ENCODE results near the gene GTF3C6. TPM values are rescaled to one million over a fixed set of nuclear protein-coding genes. Genes with fewer than 3 reads are reported as not detected.
"Not testable (repeated sequence)": the region's sequence is repeated elsewhere in the genome, so short reads cannot be mapped to it uniquely, and the experiment has no call there.

The GTF3C6 gene
- total RNA-seq, 1 donor from 2014 or later = 110 TPM

- ATAC-seq (ENCODE audit: poor library complexity) (no peak), DNase-seq (no peak)
- intact Hi-C loops (cut with DNase I) = no loop called here
These were observed 7.2 kb downstream of the GTF3C6 start for GRCh38 chr6:110965629-110966229.

- DNase-seq; ATAC-seq (ENCODE audit: poor library complexity); intact Hi-C loops (cut with DNase I): not testable (repeated sequence)
These were observed 10.2 kb downstream of the GTF3C6 start for GRCh38 chr6:110968661-110969060.

- intact Hi-C loops (cut with DNase I) = no loop called here
- ATAC-seq (ENCODE audit: poor library complexity) (peak; percentile 45), DNase-seq (no peak)
These were observed 13.0 kb downstream of the GTF3C6 start for GRCh38 chr6:110971468-110971867.

GRCh38 chr6:110976575-110976974, 18.1 kb downstream of the GTF3C6 start:
- no peak for ATAC-seq (ENCODE audit: poor library complexity)
- intact Hi-C loops (cut with DNase I) = no loop called here
- DNase-seq = no peak

- DNase-seq (no peak), ATAC-seq (ENCODE audit: poor library complexity) (no peak)
- intact Hi-C loops (cut with DNase I) = no loop called here
These were observed 21.1 kb downstream of the GTF3C6 start for GRCh38 chr6:110979565-110980101.

- ATAC-seq (ENCODE audit: poor library complexity) (no peak), DNase-seq (no peak)
- intact Hi-C loops (cut with DNase I) = no loop called here
These were observed 21.7 kb downstream of the GTF3C6 start for GRCh38 chr6:110980227-110980626.

- ATAC-seq (ENCODE audit: poor library complexity) = no peak
- intact Hi-C loops (cut with DNase I) = no loop called here
- DNase-seq = no peak
These were observed 22.1 kb downstream of the GTF3C6 start for GRCh38 chr6:110980648-110981047.

GRCh38 chr6:110981202-110981600, 22.7 kb downstream of the GTF3C6 start:
- DNase-seq (no peak), ATAC-seq (ENCODE audit: poor library complexity) (peak; percentile 8)

GRCh38 chr6:110990840-110991576, 32.5 kb downstream of the GTF3C6 start:
- no peak for ATAC-seq (ENCODE audit: poor library complexity)
- DNase-seq = no peak
- intact Hi-C loops (cut with DNase I) = no loop called here

More at GRCh38 chr6:110981202-110981600, 22.7 kb downstream of the GTF3C6 start:
- intact Hi-C loops (cut with DNase I) = no loop called here

- DNase-seq (no peak), ATAC-seq (ENCODE audit: poor library complexity) (no peak)
- intact Hi-C loops (cut with DNase I) = no loop called here
These were observed 38.2 kb downstream of the GTF3C6 start for GRCh38 chr6:110996691-110997090.

- DNase-seq (no peak), ATAC-seq (ENCODE audit: poor library complexity) (no peak)
- intact Hi-C loops (cut with DNase I) = no loop called here
These were observed 41.2 kb downstream of the GTF3C6 start for GRCh38 chr6:110999634-111000270.

- no peak for ATAC-seq (ENCODE audit: poor library complexity)
- no peak for DNase-seq
- intact Hi-C loops (cut with DNase I) = no loop called here
These were observed 43.8 kb downstream of the GTF3C6 start for GRCh38 chr6:111002350-111002749.

- DNase-seq = no peak
- peak; percentile 86 for ATAC-seq (ENCODE audit: poor library complexity)
- intact Hi-C loops (cut with DNase I) = no loop called here
These were observed 53.0 kb downstream of the GTF3C6 start for GRCh38 chr6:111011360-111012142.

- DNase-seq (no peak), ATAC-seq (ENCODE audit: poor library complexity) (no peak)
- intact Hi-C loops (cut with DNase I) = no loop called here
These were observed 53.6 kb downstream of the GTF3C6 start for GRCh38 chr6:111012143-111012452.

- intact Hi-C loops (cut with DNase I); DNase-seq; ATAC-seq (ENCODE audit: poor library complexity): not testable (repeated sequence)
These were observed 54.0 kb downstream of the GTF3C6 start for GRCh38 chr6:111012520-111012919.

GRCh38 chr6:111013144-111013915, 54.8 kb downstream of the GTF3C6 start:
- no peak for ATAC-seq (ENCODE audit: poor library complexity)
- intact Hi-C loops (cut with DNase I) = no loop called here

GRCh38 chr6:111015389-111016124, 57.1 kb downstream of the GTF3C6 start:
- ATAC-seq (ENCODE audit: poor library complexity) (peak; percentile 62), DNase-seq (no peak)
- intact Hi-C loops (cut with DNase I) = no loop called here

More at GRCh38 chr6:111013144-111013915, 54.8 kb downstream of the GTF3C6 start:
- no peak for DNase-seq

- DNase-seq; ATAC-seq (ENCODE audit: poor library complexity); intact Hi-C loops (cut with DNase I): not testable (repeated sequence)
These were observed 58.7 kb downstream of the GTF3C6 start for GRCh38 chr6:111017241-111017640.
